ENCODE data around the gene ABI3BP.

- TF ChIP-seq, protein P1, sequence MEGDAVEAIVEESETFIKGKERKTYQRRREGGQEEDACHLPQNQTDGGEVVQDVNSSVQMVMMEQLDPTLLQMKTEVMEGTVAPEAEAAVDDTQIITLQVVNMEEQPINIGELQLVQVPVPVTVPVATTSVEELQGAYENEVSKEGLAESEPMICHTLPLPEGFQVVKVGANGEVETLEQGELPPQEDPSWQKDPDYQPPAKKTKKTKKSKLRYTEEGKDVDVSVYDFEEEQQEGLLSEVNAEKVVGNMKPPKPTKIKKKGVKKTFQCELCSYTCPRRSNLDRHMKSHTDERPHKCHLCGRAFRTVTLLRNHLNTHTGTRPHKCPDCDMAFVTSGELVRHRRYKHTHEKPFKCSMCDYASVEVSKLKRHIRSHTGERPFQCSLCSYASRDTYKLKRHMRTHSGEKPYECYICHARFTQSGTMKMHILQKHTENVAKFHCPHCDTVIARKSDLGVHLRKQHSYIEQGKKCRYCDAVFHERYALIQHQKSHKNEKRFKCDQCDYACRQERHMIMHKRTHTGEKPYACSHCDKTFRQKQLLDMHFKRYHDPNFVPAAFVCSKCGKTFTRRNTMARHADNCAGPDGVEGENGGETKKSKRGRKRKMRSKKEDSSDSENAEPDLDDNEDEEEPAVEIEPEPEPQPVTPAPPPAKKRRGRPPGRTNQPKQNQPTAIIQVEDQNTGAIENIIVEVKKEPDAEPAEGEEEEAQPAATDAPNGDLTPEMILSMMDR (IDR thresholded peaks at IDR 0.05; ENCODE audit: low read length), result no peak
- TF ChIP-seq EZH2 (IDR thresholded peaks at IDR 0.05; ENCODE audit: borderline replicate concordance, low read length), result no peak
These were observed 290.3 kb downstream of the ABI3BP start for GRCh38 chr3:100702980-100703345.

Measured in OCI-LY1 (cell line).